Cardiac septum (tissue), 1 donor: ENCODE measurements around the gene TAS2R60. TPM values are rescaled to one million over a fixed set of nuclear protein-coding genes. Genes with fewer than 3 reads are reported as not detected.
"Not testable (repeated sequence)": the region's sequence is repeated elsewhere in the genome, so short reads cannot be mapped to it uniquely, and the experiment has no call there.

Experiments
- DNase-seq: peaks from one replicate; pipeline ENCODE4 v3.0.0-alpha.2; 2020; ENCODE audit warnings: low spot score
- intact Hi-C: fragments of 100-400 bp; cut with DNase I; formaldehyde crosslinking; loops from one replicate; pipeline ENCODE4 v1.14.0; 2022
- total RNA-seq: library from RNA; stranded (reverse); fragmentation: NEBNext Ultra II Directional; extraction: Animal tissue kit (Norgen Biotek cat#: 25700); gene quantifications from one replicate; pipeline ENCODE4 v1.2.1, GENCODE V29; 2021
- donor health status: DM: no; HTN: no; CAD: no.

TAS2R60 gene
- total RNA-seq, 1 donor from 2014 or later, result not detected

DNA sequence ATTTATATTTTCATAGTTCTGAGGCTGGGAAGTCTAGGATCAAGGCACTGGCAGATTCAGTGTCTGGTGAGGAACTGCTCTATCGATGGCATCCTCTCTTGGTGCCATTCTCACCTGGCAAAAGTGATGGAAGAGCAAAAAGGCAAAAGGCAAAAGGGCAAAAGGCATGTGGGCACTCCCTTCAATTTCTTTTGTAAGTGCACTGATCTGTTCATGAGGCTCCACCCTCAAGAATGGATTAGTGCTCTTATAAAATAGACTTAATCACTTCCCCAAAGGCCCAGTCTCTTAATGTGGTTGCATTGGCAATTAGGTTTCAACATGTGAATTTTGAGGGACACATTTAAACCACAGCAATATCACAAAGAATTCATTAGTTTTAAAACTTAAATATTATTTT, 16.1 kb downstream of the TAS2R60 start:
- intact Hi-C loops, result no loop called here
- DNase-seq, result no peak

- DNase-seq, result no peak
- intact Hi-C loops, result no loop called here
Measured at GRCh38 chr7:143460271-143460979, 17.2 kb downstream of the TAS2R60 start.

- intact Hi-C loops, result no loop called here
- no peak for DNase-seq
Measured at GRCh38 chr7:143462045-143462444, 18.8 kb downstream of the TAS2R60 start.

GRCh38 chr7:143463556-143463955, 20.3 kb downstream of the TAS2R60 start:
- no peak for DNase-seq
- intact Hi-C loops, result no loop called here

GRCh38 chr7:143463957-143464356, 20.7 kb downstream of the TAS2R60 start:
- intact Hi-C loops, result no loop called here

GRCh38 chr7:143467724-143468123, 24.5 kb downstream of the TAS2R60 start:
- no peak for DNase-seq
- intact Hi-C loops, result no loop called here

More at GRCh38 chr7:143463957-143464356, 20.7 kb downstream of the TAS2R60 start:
- no peak for DNase-seq

DNA sequence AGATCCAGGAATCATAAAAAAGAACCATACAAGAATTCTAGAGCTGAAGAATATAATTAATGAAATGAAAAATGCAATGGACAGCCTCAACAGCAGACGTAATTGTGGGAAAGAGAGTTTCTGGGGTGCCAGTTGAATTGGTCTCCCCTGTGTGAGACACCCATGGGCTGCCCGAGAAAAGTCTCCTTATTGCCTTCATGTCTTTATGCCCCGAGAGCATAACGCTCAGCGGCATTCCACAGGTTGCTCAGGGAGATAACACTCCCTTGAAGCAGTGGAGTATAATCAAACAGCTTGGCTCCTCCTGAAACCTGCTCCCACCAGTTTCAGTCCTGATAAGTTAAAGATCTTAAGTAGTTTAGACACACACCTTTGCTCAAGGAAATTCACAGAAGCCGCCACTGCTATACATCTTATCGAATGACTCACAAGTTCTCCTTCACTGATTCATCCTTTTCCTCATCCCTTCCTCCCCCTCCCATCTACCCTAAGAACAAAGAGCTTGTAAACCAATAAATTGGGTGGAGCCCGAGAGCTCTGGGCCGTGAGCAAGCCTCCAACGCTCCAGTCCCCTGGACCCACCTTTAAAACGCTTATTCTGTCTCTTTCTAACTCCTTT, 28.9 kb downstream of the TAS2R60 start:
- intact Hi-C loops, result not testable (repeated sequence)

DNA sequence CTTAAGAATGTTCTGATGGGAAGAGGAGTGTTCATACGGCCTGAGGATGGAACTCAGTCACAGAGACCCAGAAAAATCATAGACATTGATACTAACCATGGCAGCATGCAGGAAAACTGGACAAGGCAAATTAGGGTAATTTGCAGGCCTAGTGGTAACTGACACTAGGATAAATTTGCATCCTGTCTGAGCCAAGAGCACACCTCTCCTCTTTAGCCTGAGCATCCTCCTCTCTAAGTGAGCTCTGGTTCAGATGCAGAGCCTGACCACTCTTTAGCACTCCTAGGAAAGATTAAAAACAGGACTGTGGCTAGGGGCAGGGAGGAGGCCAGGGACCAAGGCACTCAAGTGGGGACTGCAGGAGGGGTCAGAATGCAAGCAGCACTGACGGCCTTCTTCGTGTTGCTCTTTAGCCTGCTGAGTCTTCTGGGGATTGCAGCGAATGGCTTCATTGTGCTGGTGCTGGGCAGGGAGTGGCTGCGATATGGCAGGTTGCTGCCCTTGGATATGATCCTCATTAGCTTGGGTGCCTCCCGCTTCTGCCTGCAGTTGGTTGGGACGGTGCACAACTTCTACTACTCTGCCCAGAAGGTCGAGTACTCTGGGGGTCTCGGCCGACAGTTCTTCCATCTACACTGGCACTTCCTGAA, 34.4 kb downstream of the TAS2R60 start, which contains the start of gene TAS2R41:
TSS of gene TAS2R41 (plus strand) at position 373 of the 650 bp plus-strand sequence. CDS start at position 373, 0 bp downstream.
- DNase-seq, result no peak
- intact Hi-C loops, result no loop called here

More for the DNA sequence above, 28.9 kb downstream of the TAS2R60 start:
- not testable (repeated sequence) for DNase-seq

- intact Hi-C loops, result no loop called here
- DNase-seq, result no peak
Measured at GRCh38 chr7:143479055-143479766, 36.0 kb downstream of the TAS2R60 start.

- no peak for DNase-seq
- intact Hi-C loops, result no loop called here
Measured at GRCh38 chr7:143480501-143480900, 37.2 kb downstream of the TAS2R60 start.

- intact Hi-C loops, result no loop called here
Measured at GRCh38 chr7:143484119-143484518, 40.9 kb downstream of the TAS2R60 start.

GRCh38 chr7:143485094-143485493, 41.8 kb downstream of the TAS2R60 start:
- DNase-seq, result no peak
- intact Hi-C loops, result no loop called here

More at GRCh38 chr7:143484119-143484518, 40.9 kb downstream of the TAS2R60 start:
- no peak for DNase-seq

DNA sequence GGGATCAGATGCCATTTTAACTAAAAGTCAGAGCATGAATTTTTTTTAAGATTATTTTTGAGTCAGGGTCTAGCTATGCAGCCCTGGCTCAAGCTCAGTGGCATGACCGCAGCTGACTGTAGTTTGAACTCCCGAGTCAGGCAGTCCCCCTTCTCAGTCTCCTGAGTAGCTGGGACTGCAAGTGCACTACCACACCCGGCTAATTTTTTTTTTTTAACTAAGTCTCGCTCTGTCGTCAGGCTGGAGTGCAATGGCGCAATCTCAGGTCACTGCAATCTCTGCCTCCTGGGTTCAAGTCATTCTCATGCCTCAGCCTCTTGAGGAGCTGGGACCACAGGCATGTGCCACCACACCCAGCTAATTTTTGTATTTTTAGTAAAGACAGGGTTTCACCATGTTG, 42.2 kb downstream of the TAS2R60 start:
- intact Hi-C loops, result no loop called here
- no peak for DNase-seq

- DNase-seq, intact Hi-C loops: not testable (repeated sequence)
Measured at GRCh38 chr7:143486266-143486665, 43.0 kb downstream of the TAS2R60 start.

GRCh38 chr7:143487061-143487460, 43.8 kb downstream of the TAS2R60 start:
- no peak for DNase-seq
- intact Hi-C loops, result no loop called here

GRCh38 chr7:143487566-143487965, 44.3 kb downstream of the TAS2R60 start:
- DNase-seq, result no peak
- intact Hi-C loops, result no loop called here

DNA sequence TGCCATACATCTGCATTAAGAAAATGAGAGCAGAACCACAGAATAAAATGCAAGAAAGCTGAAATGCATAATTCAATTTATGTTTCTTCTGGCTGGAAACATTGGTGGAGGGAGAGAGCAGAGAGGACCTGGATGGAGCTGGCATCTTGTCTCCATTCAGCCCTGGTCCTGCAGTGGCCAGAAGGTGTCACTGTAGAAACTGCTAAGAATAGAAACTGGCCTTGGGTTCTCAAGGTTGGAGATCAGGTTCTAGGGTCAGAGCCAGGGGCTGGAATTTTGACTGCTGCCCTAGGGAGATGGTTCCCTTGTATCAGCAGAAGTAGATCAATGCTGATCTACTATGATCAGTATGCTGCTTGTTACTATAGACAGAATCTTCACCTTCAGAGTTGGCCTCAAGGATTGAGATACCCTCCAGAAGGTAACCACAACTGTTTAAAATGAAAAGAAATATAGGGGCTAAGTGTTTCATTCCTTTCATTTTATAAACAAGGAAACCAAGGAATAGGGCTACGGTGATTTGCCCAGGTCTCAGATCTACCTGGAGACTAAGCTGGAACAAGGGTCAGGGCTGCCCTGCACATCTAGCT, 47.6 kb downstream of the TAS2R60 start:
- intact Hi-C loops, result no loop called here
- DNase-seq, result no peak

GRCh38 chr7:143492043-143492471, 48.8 kb downstream of the TAS2R60 start:
- intact Hi-C loops, result no loop called here
- DNase-seq, result no peak
